GM18498 (cell line): ENCODE data around the gene ZBTB47.

Source experiments
- ATAC-seq: cut with Tn5 transposase; IDR thresholded peaks from one replicate; pipeline ENCODE4 v1.9.1; 2021; ENCODE audit warnings: mild to moderate bottlenecking, moderate library complexity; ENCODE audit not compliant: unreplicated experiment

Gene ZBTB47

GRCh38 chr3:42653560-42654330, at the start of gene ZBTB47:
TSS of gene ZBTB47 (plus strand) at chr3:42653697. CDS start at chr3:42658356, 4,659 bp downstream.
- ATAC-seq = peak; percentile 8

DNA sequence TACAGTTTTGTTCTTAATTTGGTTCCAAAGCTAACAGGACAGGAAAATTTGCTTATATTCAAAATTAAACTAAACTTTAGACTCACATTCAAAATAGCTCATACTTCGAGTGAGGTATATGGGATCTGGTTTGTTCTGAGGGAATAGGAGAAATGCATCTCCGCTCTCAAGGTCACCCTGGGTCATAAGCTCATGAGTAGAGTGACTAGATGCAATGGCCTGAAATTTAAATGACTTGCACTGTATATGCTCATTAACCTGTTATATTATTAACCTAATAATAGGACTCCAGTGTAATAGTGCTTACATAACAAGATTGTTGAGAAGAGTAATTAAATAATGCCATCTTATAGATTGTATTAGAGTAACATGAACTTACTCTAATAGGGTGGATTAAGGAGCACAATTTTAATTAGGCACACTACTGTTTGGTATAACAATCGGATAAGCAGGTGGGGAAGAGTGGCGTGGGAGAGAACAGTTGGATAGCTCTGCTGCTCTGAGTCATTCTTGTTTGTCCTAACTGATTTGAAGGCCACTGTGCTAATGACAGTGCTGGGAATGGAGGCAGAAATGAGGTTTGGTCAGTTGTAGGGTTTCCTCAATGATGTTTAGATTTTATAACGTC, 47.8 kb upstream of the ZBTB47 start:
- ATAC-seq = no peak

GRCh38 chr3:42608581-42608980, 44.9 kb upstream of the ZBTB47 start:
- ATAC-seq = no peak

- no peak for ATAC-seq
Observed at GRCh38 chr3:42610976-42611375, 42.5 kb upstream of the ZBTB47 start.

DNA sequence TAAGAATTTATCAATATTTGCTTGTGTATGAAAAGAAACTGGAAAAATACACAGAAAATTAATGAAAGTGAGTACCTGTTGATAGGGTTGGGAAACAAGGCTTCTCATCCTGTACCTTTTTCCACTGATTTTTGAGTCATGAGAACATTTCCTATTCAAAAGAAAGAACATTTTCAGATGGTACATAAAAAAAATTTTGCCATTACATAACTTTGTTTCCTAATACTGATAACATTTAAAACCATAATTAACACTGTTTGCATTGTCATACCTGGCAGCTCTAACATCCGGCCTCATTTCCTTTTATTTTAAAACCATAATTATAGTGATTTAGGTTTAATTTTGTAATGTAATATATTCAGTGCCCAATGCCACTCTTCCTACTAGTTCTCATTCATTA, 41.3 kb upstream of the ZBTB47 start:
- no peak for ATAC-seq

DNA sequence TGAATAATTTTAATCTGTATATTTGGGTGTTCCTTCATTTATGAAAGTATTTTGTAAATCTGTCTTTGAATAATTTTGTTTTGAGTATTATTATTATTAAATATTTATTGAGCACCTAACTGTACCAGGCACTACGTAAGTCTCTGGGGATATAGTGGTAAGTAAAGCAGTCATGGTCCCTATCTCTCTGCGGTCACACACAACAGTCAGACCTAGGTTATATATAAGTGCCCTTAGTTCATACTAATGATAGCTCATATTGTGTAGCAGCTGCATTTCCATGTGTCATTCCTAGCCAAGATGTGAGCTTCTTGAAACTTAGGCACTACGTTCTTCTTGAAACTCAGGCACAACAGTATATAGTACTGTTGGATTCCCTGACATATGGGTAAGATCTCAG, 40.6 kb upstream of the ZBTB47 start:
- peak; percentile 68 for ATAC-seq

GRCh38 chr3:42613462-42613861, 40.0 kb upstream of the ZBTB47 start:
- ATAC-seq = no peak

GRCh38 chr3:42631620-42632019, 21.9 kb upstream of the ZBTB47 start:
- no peak for ATAC-seq

- no peak for ATAC-seq
Observed at GRCh38 chr3:42632146-42632545, 21.4 kb upstream of the ZBTB47 start.

- ATAC-seq = no peak
Observed at GRCh38 chr3:42633544-42633943, 20.0 kb upstream of the ZBTB47 start.

GRCh38 chr3:42635111-42635510, 18.4 kb upstream of the ZBTB47 start:
- ATAC-seq = no peak

- no peak for ATAC-seq
Observed at GRCh38 chr3:42637001-42637400, 16.5 kb upstream of the ZBTB47 start.

GRCh38 chr3:42638339-42638842, 15.1 kb upstream of the ZBTB47 start:
- no peak for ATAC-seq

GRCh38 chr3:42639192-42639591, 14.3 kb upstream of the ZBTB47 start:
- ATAC-seq = no peak

- ATAC-seq = no peak
Observed at GRCh38 chr3:42640129-42640528, 13.4 kb upstream of the ZBTB47 start.

DNA sequence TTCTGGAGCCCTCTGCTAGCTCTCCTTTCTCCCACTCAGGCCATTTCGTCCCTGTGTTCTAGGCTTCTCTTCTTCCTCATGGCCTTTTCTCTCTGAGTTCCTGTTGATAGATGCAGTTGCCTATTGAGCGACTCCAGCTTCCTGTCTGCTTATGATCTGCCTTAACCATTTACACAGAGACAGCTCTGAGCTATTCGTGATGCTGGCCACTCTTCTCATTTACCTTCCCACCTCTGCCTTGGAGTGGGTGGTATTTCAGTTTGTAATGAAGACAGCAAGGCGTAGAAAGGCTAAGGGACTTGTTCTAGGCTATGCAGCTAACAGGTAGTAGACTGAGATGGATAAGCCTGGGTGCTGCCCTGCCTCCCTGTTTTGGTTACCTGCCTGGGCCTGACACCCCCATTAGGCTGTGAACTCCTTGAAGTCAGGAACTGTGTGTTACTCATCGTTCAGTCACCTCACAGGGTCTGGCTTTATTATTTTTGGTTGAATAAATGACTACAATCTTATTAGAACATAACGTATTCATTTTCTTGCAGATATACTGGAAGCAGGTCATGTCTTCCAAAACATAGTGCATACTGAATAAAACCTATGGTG, 12.6 kb upstream of the ZBTB47 start:
- no peak for ATAC-seq

DNA sequence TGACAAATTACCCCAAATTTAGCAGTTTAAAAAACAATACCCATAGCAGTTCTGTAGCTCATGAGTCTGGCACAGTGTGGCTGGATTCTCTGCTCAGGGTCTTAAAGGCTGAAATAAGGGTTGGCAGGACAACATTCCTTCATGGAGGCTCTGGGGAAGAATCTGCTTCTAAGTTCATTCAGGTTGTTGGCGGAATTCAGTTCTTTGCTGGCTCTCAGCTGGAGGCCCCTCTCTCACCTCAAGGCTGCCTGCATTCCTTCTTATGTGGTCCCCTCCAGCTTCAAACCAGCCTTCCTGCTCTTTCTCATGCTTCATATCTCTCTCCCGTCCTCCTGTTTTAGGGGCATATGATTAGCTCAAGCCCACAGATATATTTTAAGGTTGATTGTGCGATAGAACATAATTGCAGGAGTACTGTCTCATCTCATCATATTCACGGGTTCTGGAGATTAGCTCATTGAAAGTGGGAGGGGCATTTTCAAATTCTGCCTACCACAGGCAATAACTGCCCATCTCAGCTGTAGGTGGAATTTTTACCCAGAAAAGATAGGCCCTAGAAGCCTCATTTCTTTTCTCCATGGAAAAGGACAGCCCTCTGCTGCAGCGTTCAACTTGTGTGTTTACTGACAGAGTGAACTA, 5.6 kb upstream of the ZBTB47 start:
- no peak for ATAC-seq

DNA sequence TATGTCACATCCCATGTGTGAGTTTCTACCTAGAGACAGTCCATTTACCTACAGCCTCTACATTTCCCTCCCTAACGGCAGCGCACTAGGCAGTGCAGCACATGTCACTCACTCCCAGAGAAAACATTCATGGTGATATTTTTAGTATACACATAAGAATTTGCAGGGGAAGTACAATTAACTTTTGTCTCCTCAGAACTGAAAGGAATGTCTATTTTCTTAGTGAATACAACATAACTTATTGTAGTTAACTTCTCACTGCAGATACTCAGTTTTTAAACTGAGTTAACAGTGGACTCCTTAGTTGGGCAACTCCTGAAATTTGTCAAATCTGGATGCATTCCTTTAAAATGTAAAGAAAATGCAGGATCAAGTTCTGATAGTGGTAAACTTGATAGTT, 4.5 kb upstream of the ZBTB47 start:
- ATAC-seq = no peak

DNA sequence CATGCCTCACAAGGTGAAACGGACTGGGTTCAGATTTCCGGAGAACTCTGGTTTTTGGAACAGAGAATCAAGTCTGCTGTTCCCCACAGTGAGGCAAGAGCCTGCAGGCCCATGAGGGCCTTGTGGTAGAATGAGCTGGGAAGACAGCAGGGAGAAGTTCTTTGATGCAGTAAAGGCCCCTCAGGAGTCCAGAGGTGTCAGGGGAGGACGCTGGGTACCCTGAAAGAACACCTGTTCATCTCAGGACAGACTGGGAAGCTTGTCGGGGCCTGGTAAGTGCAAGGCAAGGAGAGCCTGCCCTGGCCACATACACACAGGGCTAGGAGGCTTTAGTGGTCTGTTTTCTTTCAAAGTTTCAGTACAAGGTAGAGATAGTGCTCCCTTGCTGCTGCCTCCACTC, 3.7 kb upstream of the ZBTB47 start:
- no peak for ATAC-seq

DNA sequence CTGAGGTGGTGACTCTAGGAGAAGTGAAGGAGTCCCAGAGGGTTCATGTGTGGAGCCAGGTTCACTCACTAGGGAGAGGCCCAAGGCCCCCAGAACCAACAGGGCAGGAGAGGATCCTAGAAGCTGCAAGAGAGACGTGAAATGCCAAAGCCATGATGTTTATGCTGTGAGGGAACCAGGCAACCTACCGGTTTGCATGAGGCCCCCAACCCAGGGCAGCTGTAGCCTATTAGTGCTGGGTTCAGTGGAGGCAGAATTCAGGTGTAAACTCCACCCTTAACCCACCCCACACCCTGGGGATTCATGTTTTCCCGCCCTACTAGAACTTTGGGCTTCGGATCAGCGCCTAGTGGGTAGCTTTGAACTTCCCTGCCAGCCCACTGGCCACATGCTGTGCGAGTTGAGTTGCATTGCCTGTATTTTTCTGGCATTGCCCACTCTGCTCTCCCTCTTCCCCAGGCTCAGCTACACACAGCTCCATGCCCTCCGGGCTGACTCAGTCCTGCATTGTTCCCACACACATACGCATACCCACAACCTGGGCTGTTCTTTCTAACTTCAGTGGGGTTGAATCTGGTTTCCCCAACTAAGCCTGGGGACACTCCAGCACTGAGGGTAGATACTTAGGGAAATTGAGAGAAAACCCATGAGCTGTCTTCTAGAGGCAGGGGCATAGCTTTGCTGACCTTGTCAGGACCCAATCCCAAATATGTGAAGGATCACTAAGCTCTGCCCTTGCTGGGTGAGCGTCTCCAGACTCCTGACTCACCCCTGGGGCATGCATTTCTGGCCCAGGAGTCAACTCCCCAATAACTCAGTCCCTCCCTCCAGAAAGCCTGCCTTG, 2.0 kb upstream of the ZBTB47 start:
- no peak for ATAC-seq

DNA sequence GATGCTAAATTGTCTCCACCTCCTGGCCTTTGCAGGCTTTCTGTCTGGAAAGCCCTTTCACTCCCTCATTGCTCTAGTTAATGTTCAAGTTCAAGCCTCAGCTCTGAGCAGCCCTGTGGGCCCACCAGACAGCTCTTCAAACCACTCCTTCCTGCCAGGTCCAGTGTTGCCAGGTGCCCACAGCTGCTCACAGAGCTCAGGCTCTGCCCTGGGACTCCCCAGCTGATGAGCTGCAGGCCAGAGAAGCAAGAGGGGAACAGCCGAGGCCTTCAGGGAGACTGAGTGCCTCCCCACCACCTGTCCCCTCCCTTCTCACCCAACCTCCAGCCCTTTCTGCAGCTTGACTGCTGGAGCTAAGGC, 1.3 kb upstream of the ZBTB47 start:
- ATAC-seq = peak; percentile 14
